PC-9 (cell line): ENCODE results near the gene SLC17A7. TPM values are rescaled to one million over a fixed set of nuclear protein-coding genes. Genes with fewer than 3 reads are reported as not detected.

Experiments
- BruUV-seq: library from RNA; stranded (reverse); fragments of 400-500 nt; replicated peaks from 2 replicates; lab custom pipeline; 2021; lab: Mats Ljungman, UMichigan
- CTCF ChIA-PET: fragments of 300-600 bp; sonication (Branson Sonifier 250); formaldehyde crosslinking; loops from one replicate; lab custom pipeline; 2022; ENCODE audit warnings: antibody characterized with exemption; lab: Charles Lee
- POLR2A ChIA-PET: fragments of 300-600 bp; sonication (Branson Sonifier 250); formaldehyde crosslinking; loops from one replicate; lab custom pipeline; 2022; ENCODE audit warnings: antibody characterized with exemption; ENCODE audit not compliant: unreplicated experiment; lab: Charles Lee
- DNase-seq, 2 experiments: peaks; one replicate each; pipeline versions ENCODE4 v3.0.0 to v3.0.0-alpha.2; 2015 to 2022; ENCODE audit warnings: mixed read lengths in 1 of 2
- H2AFZ ChIP-seq: fragments of 200-600 bp; sonication (generic); 2 replicates; pipeline ENCODE4 v1.8.1; 2017; ENCODE audit warnings: antibody characterized with exemption
- H3F3A ChIP-seq: fragments of 200-600 bp; sonication (generic); 2 replicates; pipeline ENCODE4 v1.8.1; 2017; ENCODE audit warnings: antibody characterized with exemption, mild to moderate bottlenecking, low read depth; ENCODE audit not compliant: insufficient read depth
- H3K27ac ChIP-seq: fragments of 200-600 bp; sonication (generic); 2 replicates; pipeline ENCODE4 v1.6.1; 2016; ENCODE audit warnings: mixed run types
- H3K27me3 ChIP-seq: fragments of 200-600 bp; sonication (generic); 2 replicates; pipeline ENCODE4 v1.6.1; 2016; ENCODE audit warnings: low read depth, mixed run types; ENCODE audit not compliant: insufficient read depth
- H3K36me3 ChIP-seq: fragments of 200-600 bp; sonication (generic); 2 replicates; pipeline ENCODE4 v1.6.1; 2016; ENCODE audit warnings: low read depth, mixed run types
- H3K4me1 ChIP-seq: fragments of 200-600 bp; sonication (generic); replicated peaks from 2 replicates; pipeline ENCODE4 v1.6.1; 2016; ENCODE audit warnings: mixed run types; ENCODE audit not compliant: insufficient read depth
- H3K4me2 ChIP-seq: fragments of 200-600 bp; sonication (generic); 2 replicates; pipeline ENCODE4 v1.6.1; 2017; ENCODE audit warnings: mixed run types
- H3K4me3 ChIP-seq: fragments of 200-600 bp; sonication (generic); 2 replicates; pipeline ENCODE4 v1.6.1; 2016; ENCODE audit warnings: mixed run types
- H3K79me2 ChIP-seq: fragments of 200-600 bp; sonication (generic); 2 replicates; pipeline ENCODE4 v1.6.1; 2017; ENCODE audit warnings: low read depth, mixed run types
- H3K9me2 ChIP-seq: fragments of 200-600 bp; sonication (generic); 2 replicates; pipeline ENCODE4 v1.8.1; 2017; ENCODE audit warnings: mild to moderate bottlenecking; ENCODE audit not compliant: insufficient read depth
- H3K9me3 ChIP-seq: fragments of 200-600 bp; sonication (generic); 2 replicates; pipeline ENCODE4 v1.8.1; 2016; ENCODE audit warnings: low read depth; ENCODE audit not compliant: insufficient read depth
- H4K20me1 ChIP-seq: fragments of 200-600 bp; sonication (generic); 2 replicates; pipeline ENCODE4 v1.8.1; 2017; ENCODE audit not compliant: insufficient read depth
- CTCF ChIP-seq: fragments of 200-600 bp; sonication (generic); conservative IDR thresholded peaks from 2 replicates; pipeline ENCODE4 v1.6.1; 2017; ENCODE audit warnings: mixed run types, antibody characterized with exemption, mild to moderate bottlenecking, moderate library complexity
- EZH2 ChIP-seq: fragments of 200-600 bp; sonication (generic); IDR thresholded peaks from 2 replicates; pipeline ENCODE4 v1.8.0; 2017; ENCODE audit warnings: antibody characterized with exemption, low read depth
- intact Hi-C: fragments of 100-400 bp; cut with micrococcal nuclease; formaldehyde crosslinking; loops from one replicate; pipeline ENCODE4 v1.10.0; 2022; ENCODE audit not compliant: unreplicated experiment
- total RNA-seq: library from RNA; stranded (reverse); gene quantifications from 2 replicates; pipeline ENCODE4 v1.2.3, GENCODE V29; 2021

Gene SLC17A7
- total RNA-seq, 1 experiment from 2014 or later, result 0.68 TPM

DNA sequence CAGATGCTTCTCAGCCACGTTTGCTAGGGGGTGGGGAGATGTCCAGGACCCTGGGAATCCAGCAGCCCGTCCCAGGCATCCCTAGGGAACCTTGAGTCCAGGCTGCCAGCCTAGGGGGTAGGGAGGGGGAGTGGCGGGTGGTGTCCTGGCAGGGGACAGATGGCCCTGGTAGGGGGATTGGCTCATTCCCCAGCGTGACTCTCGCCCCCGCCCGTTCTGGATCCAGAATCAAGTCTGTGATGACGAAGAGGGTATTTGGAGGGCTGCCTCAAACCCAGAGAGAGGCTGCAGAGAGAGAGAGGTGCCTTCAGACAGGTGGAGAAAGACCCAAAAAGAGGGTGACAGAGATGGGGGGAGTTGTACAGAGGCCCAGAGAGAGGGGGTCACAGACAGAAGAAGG lies 4.1 kb downstream of the SLC17A7 start:
- H3F3A ChIP-seq, result peaks cover 20% of the 10 kb centered on the region
- no peak for TF ChIP-seq CTCF
- TF ChIP-seq EZH2, result no peak
- H3K4me1 ChIP-seq, result 0 out of 2 replicates have a peak, but pooled peaks cover under 1% of the 10 kb centered on the region
- ChIA-PET POLR2A (no interaction called here), CTCF (no interaction called here)
- H3K4me3 ChIP-seq, result no peak overlapping the region
- no peaks in the 10 kb centered on the region for H3K79me2 ChIP-seq
- no TSS peak for BruUV-seq
- no peaks in the 10 kb centered on the region for H4K20me1 ChIP-seq
- H3K9me3 ChIP-seq, result no peaks in the 10 kb centered on the region
- DNase-seq, result no peak
- intact Hi-C loops, result no loop called here
- no peak overlapping the region for H3K4me2 ChIP-seq
- no peak overlapping the region for H3K27ac ChIP-seq
- H3K36me3 ChIP-seq, result no peaks in the 10 kb centered on the region
- H2AFZ ChIP-seq, result no peak overlapping the region
- no peaks in the 10 kb centered on the region for H3K9me2 ChIP-seq
- H3K27me3 ChIP-seq, result peaks cover 43% of the 10 kb centered on the region

GRCh38 chr19:49436381-49437017 lies 4.8 kb downstream of the SLC17A7 start:
- H2AFZ ChIP-seq, result no peak overlapping the region
- TF ChIP-seq CTCF (no peak), EZH2 (no peak)
- no peaks in the 10 kb centered on the region for H3K79me2 ChIP-seq
- H3K9me3 ChIP-seq, result no peaks in the 10 kb centered on the region
- no peaks in the 10 kb centered on the region for H3K36me3 ChIP-seq
- H3K9me2 ChIP-seq, result no peaks in the 10 kb centered on the region
- intact Hi-C loops, result no loop called here
- H3K4me2 ChIP-seq, result no peak overlapping the region
- ChIA-PET POLR2A (no interaction called here), CTCF (interaction anchor here (0.7 kb wide), 1 partner anchor 83 kb away, joined by 3 read pairs; no protein-coding TSS in a partner anchor)
- H3K27me3 ChIP-seq, result peaks cover 43% of the 10 kb centered on the region
- H3K27ac ChIP-seq, result no peak overlapping the region
- no peaks in the 10 kb centered on the region for H3K4me1 ChIP-seq
- no peaks in the 10 kb centered on the region for H4K20me1 ChIP-seq
- no peak overlapping the region for H3K4me3 ChIP-seq
- H3F3A ChIP-seq, result peaks cover 15% of the 10 kb centered on the region; the same call in 1 of the 2 replicates
- BruUV-seq, result no TSS peak
- DNase-seq, result no peak

DNA sequence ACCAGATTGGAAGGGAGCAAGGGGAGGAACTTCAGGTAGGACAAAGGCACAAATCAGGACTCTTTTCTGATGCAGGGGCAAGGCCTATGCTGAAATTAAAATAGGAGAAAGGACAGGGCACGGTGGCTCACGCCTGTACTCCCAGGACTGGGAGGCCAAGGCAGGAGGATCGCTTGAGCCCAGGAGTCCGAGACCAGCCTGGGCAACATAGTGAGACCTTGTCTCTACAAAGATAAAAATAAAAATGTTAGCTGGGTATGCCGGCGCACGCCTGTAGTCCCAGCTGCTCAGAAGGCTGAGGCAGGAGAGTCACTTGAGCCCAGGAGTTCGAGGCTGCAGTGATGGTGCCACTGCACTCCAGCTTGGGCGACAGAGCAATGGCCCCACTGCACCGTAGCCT lies 5.7 kb downstream of the SLC17A7 start:
- no peak for DNase-seq
- H3K4me1 ChIP-seq, result no peaks in the 10 kb centered on the region
- H2AFZ ChIP-seq, result no peak overlapping the region
- H3K79me2 ChIP-seq, result no peaks in the 10 kb centered on the region
- H3K4me2 ChIP-seq, result no peak overlapping the region
- CTCF ChIA-PET, result no interaction called here
- peaks cover 41% of the 10 kb centered on the region for H3K27me3 ChIP-seq
- H3F3A ChIP-seq, result peaks cover 13% of the 10 kb centered on the region; the same call in 1 of the 2 replicates
- intact Hi-C loops, result no loop called here
- no TSS peak for BruUV-seq
- no peak overlapping the region for H3K27ac ChIP-seq
- no peak overlapping the region for H3K4me3 ChIP-seq
- no peaks in the 10 kb centered on the region for H3K36me3 ChIP-seq
- no peaks in the 10 kb centered on the region for H3K9me2 ChIP-seq
- no peaks in the 10 kb centered on the region for H4K20me1 ChIP-seq
- no peak for TF ChIP-seq EZH2
- TF ChIP-seq CTCF, result no peak
- H3K9me3 ChIP-seq, result no peaks in the 10 kb centered on the region
- POLR2A ChIA-PET, result no interaction called here
